UCSD-AML1 (cell line): ENCODE results near the gene CEP57.
"Not testable (repeated sequence)": the region's sequence is repeated elsewhere in the genome, so short reads cannot be mapped to it uniquely, and the experiment has no call there.

Experiments
- DNase-seq: peaks from one replicate; lab custom pipeline; 2025; ENCODE audit not compliant: unreplicated experiment; lab: John Stamatoyannopoulos, UW

CEP57 gene

DNA sequence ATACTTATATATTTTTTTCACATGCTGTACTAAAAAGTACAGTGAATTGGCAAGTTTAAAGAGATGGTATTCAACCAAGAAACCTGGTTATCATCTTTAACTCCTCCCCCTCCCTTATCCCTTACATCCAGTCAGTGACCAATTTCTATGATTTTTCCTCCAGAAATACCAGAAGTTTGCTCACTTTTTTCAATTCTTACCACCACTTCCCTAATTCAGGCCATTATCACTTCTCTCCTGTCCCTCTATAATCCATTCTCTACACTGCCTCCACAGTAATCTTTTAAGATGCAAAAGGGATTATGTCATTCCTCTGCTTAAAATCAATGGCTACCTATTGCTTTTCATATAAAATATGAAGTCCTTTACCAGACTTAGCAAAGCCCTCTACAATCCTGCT is 62.8 kb downstream of the CEP57 start:
- DNase-seq = no peak

DNA sequence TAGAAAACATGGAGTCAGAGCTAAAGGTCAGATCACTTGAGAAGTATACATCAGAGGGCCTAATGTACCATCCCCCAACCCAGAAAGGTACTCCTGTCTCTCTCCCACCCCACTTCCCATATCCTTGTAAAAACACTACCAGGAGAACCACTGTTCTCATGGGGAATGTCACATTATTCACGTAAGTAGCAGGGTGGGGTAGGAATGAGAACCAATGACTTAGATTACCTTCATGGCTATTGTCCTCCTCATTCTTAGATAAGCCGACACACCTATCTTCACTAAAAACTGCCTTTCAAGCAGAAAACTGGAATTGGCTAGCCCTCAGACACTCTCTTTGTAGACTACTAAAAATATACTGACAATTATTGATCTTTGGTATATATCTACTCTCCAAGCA is 63.6 kb downstream of the CEP57 start:
- no peak for DNase-seq

DNA sequence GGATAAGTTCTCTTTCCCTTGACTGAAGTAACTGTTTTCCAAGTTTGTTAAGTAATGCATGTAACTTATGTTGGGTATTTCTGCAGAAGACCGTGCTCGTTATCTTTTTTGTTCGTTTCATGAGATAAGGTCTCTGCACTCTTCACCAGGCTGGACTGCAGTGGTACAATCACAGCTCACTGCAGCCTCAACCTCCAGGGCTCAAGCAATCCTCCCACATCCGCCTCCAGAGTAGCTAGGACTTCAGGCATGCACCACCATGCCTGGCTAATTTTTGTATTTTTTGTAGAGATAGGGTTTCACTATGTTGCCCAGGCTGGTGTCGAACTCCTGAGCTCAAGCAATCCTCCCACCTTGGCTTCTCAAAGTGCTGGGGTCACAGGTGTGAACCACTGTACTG is 64.1 kb downstream of the CEP57 start:
- DNase-seq = not testable (repeated sequence)

DNA sequence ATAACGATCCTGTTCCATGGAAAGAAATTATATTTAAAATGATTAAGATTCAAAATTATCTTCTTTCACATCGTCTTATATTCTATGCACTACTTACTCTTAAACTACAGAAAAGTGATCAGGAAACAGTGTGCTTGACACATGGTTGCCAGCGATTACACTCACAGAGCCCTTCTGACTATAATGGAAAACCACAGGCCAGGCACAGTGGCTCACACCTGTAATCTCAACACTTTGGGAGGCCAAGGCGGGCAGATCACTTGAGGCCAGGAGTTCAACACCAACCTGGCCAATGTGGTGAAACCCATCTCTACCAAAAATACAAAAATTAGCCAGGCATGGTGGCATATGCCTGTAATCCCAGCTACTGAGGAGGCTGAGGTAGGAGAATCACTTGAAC is 69.7 kb downstream of the CEP57 start:
- not testable (repeated sequence) for DNase-seq

DNA sequence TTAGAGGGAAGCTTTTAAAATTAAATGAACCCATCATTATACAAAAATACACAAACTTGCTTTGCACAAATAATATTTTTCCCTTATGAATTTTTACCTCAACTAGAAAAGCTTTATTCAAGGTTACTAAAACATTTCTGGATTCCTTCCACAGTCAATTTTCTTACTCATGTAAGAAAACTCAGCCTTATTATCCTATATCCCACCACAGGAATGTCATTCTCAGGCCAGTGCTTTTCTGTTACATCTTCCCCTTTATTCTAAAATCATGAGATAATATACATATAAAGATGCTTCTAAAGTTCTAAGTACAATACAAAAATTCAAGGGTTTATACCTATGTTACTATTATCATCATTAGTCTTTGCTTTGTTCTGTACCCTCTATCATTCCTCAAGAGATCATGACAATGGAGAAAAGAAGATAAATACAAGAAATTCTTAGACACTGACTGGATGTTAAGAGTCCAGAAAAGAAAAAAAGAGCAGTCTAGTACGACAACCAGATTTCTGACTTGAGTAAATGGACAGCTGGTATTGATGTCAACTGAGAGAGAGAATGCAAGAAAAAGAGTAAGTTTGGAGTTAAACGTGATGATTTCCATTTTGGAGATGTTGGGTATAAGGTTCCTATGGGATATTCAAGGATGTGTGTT is 73.3 kb downstream of the CEP57 start:
- no peak for DNase-seq

DNA sequence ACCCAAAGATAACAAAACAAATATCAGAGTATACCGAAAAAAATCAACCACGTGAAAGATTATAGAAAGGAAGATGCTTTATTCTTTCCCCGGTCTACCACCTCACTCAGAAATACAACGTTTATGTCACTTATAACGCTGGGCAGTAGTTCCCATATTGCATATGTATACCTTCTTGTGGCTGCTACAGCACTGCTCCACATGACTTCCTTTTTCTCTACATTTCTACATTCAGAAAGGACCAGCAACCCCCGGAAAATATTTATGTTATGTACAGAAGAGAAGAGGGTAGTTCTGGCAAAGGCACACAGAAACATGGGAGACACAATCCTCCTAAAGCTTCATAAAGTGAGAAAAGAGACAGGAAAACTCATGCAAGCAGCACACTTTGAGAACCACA is 76.8 kb downstream of the CEP57 start:
- DNase-seq = no peak

DNA sequence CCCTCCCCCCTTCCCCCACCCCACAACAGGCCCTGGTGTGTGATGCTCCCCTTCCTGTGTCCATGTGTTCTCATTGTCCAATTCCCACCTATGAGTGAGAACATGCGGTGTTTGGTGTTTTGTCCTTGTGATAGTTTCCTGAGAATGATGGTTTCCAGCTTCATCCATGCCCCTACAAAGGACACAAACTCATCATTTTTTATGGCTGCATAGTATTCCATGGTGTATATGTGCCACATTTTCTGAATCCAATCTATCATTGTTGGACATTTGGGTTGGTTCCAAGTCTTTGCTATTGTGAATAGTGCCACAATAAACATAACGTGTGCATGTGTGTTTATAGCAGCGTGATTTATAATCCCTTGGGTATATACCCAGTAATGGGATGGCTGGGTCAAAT is 80.6 kb downstream of the CEP57 start:
- not testable (repeated sequence) for DNase-seq

DNA sequence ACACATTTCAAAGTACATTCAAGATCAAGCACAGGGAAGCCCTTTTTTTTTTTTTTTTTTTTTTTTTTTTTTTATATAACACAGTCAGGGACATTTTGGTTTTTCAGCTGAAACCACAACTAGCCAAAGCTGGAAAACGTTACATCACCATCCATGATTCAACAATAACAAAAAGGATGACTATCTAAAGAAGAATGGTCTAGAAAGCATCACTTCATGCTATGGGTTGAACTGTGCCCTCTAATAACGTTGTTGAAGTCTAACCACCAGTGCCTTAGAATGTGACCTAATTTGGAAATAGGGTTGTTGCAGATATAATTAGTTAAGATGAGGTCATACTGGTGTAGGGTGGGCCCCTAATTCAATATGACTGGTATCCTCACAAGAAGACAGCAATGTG is 87.0 kb downstream of the CEP57 start:
- no peak for DNase-seq
